Kidney (tissue), 14 donors: ENCODE data around the gene MTREX. TPM values are rescaled to one million over a fixed set of nuclear protein-coding genes. Genes with fewer than 3 reads are reported as not detected.

ENCODE experiments used
- DNase-seq, 5 donors: peaks; one replicate each; pipeline ENCODE4 v3.0.0-alpha.2; 2013 to 2020
- FAIRE-seq: peaks from 2 replicates; lab custom pipeline; 2012; peaks lifted over from hg19 to GRCh38; lab: Jason Lieb, UNC
- H3K27ac ChIP-seq, 2 donors: one replicate each; pipeline ENCODE4 v1.7.0; 2013; ENCODE audit warnings: low read depth in 2 of 2, low read length in 2 of 2, inconsistent platforms in 1 of 2
- H3K27me3 ChIP-seq: one replicate; pipeline ENCODE4 v1.7.1; 2013; ENCODE audit warnings: low read length, inconsistent platforms; ENCODE audit not compliant: control insufficient read depth, insufficient read depth
- H3K36me3 ChIP-seq, 3 donors: one replicate each; pipeline versions ENCODE4 v1.7.0 to v1.7.1; 2013; ENCODE audit warnings: low read length in 3 of 3, control low read depth in 1 of 3, inconsistent platforms in 1 of 3; ENCODE audit not compliant: insufficient read depth in 3 of 3, control insufficient read depth in 2 of 3
- H3K4me1 ChIP-seq, 3 donors: one replicate each; pipeline versions ENCODE4 v1.7.0 to v1.7.1; 2013; ENCODE audit warnings: low read length in 3 of 3, inconsistent platforms in 1 of 3, low read depth in 1 of 3; ENCODE audit not compliant: control insufficient read depth in 2 of 3, insufficient read depth in 2 of 3
- H3K4me3 ChIP-seq, 3 donors: one replicate each; pipeline versions ENCODE4 v1.7.0 to v1.8.1; 2013; ENCODE audit warnings: low read length in 3 of 3, control low read depth in 1 of 3, inconsistent platforms in 1 of 3
- H3K9ac ChIP-seq, 3 donors: one replicate each; pipeline versions ENCODE4 v1.7.0 to v1.7.1; 2013; ENCODE audit warnings: low read length in 3 of 3, control low read depth in 1 of 3, inconsistent platforms in 1 of 3
- H3K9me3 ChIP-seq, 3 donors: one replicate each; pipeline versions ENCODE4 v1.7.0 to v1.7.1; 2013; ENCODE audit warnings: low read length in 3 of 3, control low read depth in 1 of 3, inconsistent platforms in 1 of 3; ENCODE audit not compliant: control insufficient read depth in 2 of 3, insufficient read depth in 1 of 3
- CTCF ChIP-seq: IDR thresholded peaks from 3 replicates; pipeline ENCODE4 v1.5.1; 2012; ENCODE audit warnings: mild to moderate bottlenecking, moderate library complexity, borderline replicate concordance; ENCODE audit not compliant: insufficient read depth; ENCODE audit errors: extremely low read depth
- intact Hi-C: fragments of 100-400 bp; cut with DNase I; formaldehyde crosslinking; loops from one replicate; pipeline ENCODE4 v1.11.1; 2022
- polyA plus RNA-seq: library from polyadenylated mRNA; stranded (reverse); fragments of 350-450 nt; fragmentation: Illumina TruSeq; extraction: RNeasy Lipid Tissue Mini Kit (QIAGEN cat#74804); gene quantifications from one replicate; pipeline ENCODE4 v1.2.3, GENCODE V29; 2014; ENCODE audit warnings: low read depth, low replicate concordance; ENCODE audit not compliant: insufficient read depth
- total RNA-seq: library from RNA; stranded (reverse); fragmentation: NEBNext Ultra II Directional; extraction: Animal tissue kit (Norgen Biotek cat#: 25700); gene quantifications from one replicate; pipeline ENCODE4 v1.2.1, GENCODE V29; 2021
- donor health status: control.
- donor health status: control.
- donor health status: control.
- donor health status: control.
- donor health status: control.
- donor health status: DM: yes; HTN: yes; CAD: no.
- donor health status: Normal renal cell carcinoma (clear cell type).

MTREX gene
- total and polyA plus RNA-seq, 2 donors from 2014 or later = 19.3 to 69.7 TPM

- DNase-seq = no peak
- intact Hi-C loops = no loop called here
- Histone ChIP-seq H3K36me3 (peaks cover 2 to 16% (median 3%) of the 10 kb centered on the region in 3 donors), H3K4me3 (no peak overlapping the region), H3K4me1 (no peaks in the 10 kb centered on the region), H3K9me3 (peaks cover 0 to 8% (median 0%) of the 10 kb centered on the region in 3 donors), H3K9ac (no peak overlapping the region), H3K27me3 (no peaks in the 10 kb centered on the region), H3K27ac (no peak overlapping the region)
- no peak for TF ChIP-seq CTCF
- no peak for FAIRE-seq
Observed at GRCh38 chr5:55393501-55394175, 85.8 kb downstream of the MTREX start.

GRCh38 chr5:55402199-55402598 is 94.4 kb downstream of the MTREX start:
- intact Hi-C loops = loop anchor here (10.0 kb wide), 1 partner anchor 303 kb away; no protein-coding TSS in a partner anchor

GRCh38 chr5:55406292-55406691 is 98.5 kb downstream of the MTREX start:
- peaks cover 0 to 22% (median 6%) of the 10 kb centered on the region in 3 donors for H3K36me3 ChIP-seq
- TF ChIP-seq CTCF = no peak

More at GRCh38 chr5:55402199-55402598, 94.4 kb downstream of the MTREX start:
- H3K27ac ChIP-seq = no peak overlapping the region
- no peaks in the 10 kb centered on the region for H3K27me3 ChIP-seq
- no peaks in the 10 kb centered on the region for H3K4me1 ChIP-seq
- H3K9ac ChIP-seq = no peak overlapping the region
- no peak for DNase-seq
- TF ChIP-seq CTCF = no peak
- peaks cover 2 to 22% (median 6%) of the 10 kb centered on the region in 3 donors for H3K36me3 ChIP-seq
- no peak overlapping the region for H3K4me3 ChIP-seq
- no peak for FAIRE-seq
- no peaks in the 10 kb centered on the region for H3K9me3 ChIP-seq

More at GRCh38 chr5:55406292-55406691, 98.5 kb downstream of the MTREX start:
- no peak overlapping the region for H3K4me3 ChIP-seq
- H3K9me3 ChIP-seq = no peaks in the 10 kb centered on the region
- intact Hi-C loops = loop anchor here (10.0 kb wide), 1 partner anchor 299 kb away; no protein-coding TSS in a partner anchor
- no peaks in the 10 kb centered on the region for H3K4me1 ChIP-seq
- H3K27me3 ChIP-seq = no peaks in the 10 kb centered on the region
- DNase-seq (no peak), FAIRE-seq (no peak)
- no peak overlapping the region for H3K27ac ChIP-seq
- H3K9ac ChIP-seq = no peak overlapping the region
